PFSK-1 (cell line): ENCODE measurements around the gene SEPTIN7.

Source experiments
- FOXP2 ChIP-seq: optimal IDR thresholded peaks from 2 replicates; pipeline ENCODE3; 2011; ENCODE audit warnings: borderline replicate concordance, control low read depth, inconsistent platforms; ENCODE audit not compliant: insufficient read depth; ENCODE audit errors: extremely low read length, extremely low read depth
- POLR2AphosphoS5 ChIP-seq: IDR thresholded peaks from 2 replicates; pipeline ENCODE4 v1.6.1; 2012; ENCODE audit warnings: low read depth, mild to moderate bottlenecking, control low read depth, low read length, moderate library complexity
- SIN3A ChIP-seq: IDR thresholded peaks from 2 replicates; pipeline ENCODE4 v1.6.1; 2012; ENCODE audit warnings: mild to moderate bottlenecking, low read length, moderate library complexity, borderline replicate concordance; ENCODE audit not compliant: insufficient read depth
- TAF1 ChIP-seq: IDR thresholded peaks from 2 replicates; pipeline ENCODE4 v1.6.1; 2012; ENCODE audit warnings: low read length, control low read depth, borderline replicate concordance; ENCODE audit not compliant: insufficient read depth
- TF ChIP-seq, protein P1 (sequence below), 2 experiments: IDR thresholded peaks; 2 replicates each; pipeline versions ENCODE4 v1.6.1 to v1.8.0; 2011 to 2012; ENCODE audit warnings: low read depth in 2 of 2, low read length in 2 of 2, control low read depth in 1 of 2, inconsistent platforms in 1 of 2, mild to moderate bottlenecking in 1 of 2, moderate library complexity in 1 of 2; ENCODE audit not compliant: insufficient read depth in 1 of 2

DNA sequence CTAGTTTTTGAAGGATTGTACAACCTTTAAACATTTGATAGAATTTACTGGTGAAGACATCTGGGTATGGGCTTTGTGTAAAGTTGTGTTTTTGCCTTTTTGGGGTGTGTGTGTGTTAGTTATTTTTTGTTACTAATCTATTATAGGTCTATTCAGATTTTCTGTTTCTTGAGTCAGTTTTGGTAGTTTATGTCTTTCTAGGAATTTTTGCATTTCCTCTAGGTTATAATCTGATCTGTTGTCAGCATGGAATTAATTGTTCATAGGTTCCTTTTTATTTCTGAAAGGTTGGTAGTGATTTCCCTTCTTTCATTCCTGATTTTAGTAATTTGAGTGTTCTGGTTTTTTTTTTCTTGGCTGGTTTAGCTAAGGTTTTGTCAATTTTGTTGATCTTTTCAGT is 17.7 kb downstream of the SEPTIN7 start:
- TF ChIP-seq POLR2AphosphoS5 = no peak
- TF ChIP-seq, protein P1, sequence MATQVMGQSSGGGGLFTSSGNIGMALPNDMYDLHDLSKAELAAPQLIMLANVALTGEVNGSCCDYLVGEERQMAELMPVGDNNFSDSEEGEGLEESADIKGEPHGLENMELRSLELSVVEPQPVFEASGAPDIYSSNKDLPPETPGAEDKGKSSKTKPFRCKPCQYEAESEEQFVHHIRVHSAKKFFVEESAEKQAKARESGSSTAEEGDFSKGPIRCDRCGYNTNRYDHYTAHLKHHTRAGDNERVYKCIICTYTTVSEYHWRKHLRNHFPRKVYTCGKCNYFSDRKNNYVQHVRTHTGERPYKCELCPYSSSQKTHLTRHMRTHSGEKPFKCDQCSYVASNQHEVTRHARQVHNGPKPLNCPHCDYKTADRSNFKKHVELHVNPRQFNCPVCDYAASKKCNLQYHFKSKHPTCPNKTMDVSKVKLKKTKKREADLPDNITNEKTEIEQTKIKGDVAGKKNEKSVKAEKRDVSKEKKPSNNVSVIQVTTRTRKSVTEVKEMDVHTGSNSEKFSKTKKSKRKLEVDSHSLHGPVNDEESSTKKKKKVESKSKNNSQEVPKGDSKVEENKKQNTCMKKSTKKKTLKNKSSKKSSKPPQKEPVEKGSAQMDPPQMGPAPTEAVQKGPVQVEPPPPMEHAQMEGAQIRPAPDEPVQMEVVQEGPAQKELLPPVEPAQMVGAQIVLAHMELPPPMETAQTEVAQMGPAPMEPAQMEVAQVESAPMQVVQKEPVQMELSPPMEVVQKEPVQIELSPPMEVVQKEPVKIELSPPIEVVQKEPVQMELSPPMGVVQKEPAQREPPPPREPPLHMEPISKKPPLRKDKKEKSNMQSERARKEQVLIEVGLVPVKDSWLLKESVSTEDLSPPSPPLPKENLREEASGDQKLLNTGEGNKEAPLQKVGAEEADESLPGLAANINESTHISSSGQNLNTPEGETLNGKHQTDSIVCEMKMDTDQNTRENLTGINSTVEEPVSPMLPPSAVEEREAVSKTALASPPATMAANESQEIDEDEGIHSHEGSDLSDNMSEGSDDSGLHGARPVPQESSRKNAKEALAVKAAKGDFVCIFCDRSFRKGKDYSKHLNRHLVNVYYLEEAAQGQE (IDR thresholded peaks at IDR 0.05; ENCODE audit: insufficient read depth in 1 of 2, low read depth in 2 of 2, low read length in 2 of 2) = no peak
- TF ChIP-seq TAF1 = no peak
- TF ChIP-seq SIN3A = no peak
- TF ChIP-seq FOXP2 = no peak
